Ectodermal cell (in vitro differentiated cells): ENCODE results near the gene PLOD2.
A peak's percentile ranks its signal among the peaks of the same experiment; 100 is the strongest.

ENCODE experiments used
- H3K27ac ChIP-seq: 2 replicates; pipeline ENCODE4 v1.7.0; 2013; ENCODE audit warnings: mild to moderate bottlenecking, low read depth, low read length; ENCODE audit not compliant: insufficient read depth, poor library complexity, severe bottlenecking
- H3K27me3 ChIP-seq: 2 replicates; pipeline ENCODE4 v1.7.0; 2013; ENCODE audit warnings: mild to moderate bottlenecking, low read length; ENCODE audit not compliant: insufficient read depth, control insufficient read depth, poor library complexity, severe bottlenecking
- H3K36me3 ChIP-seq: one replicate; pipeline ENCODE4 v1.7.0; 2013; ENCODE audit warnings: low read length; ENCODE audit not compliant: control insufficient read depth, insufficient read depth
- H3K4me1 ChIP-seq: one replicate; pipeline ENCODE4 v1.7.0; 2013; ENCODE audit warnings: low read length; ENCODE audit not compliant: control insufficient read depth, insufficient read depth
- H3K4me3 ChIP-seq: 2 replicates; pipeline ENCODE4 v1.7.0; 2013; ENCODE audit warnings: low read depth, low read length, control low read depth; ENCODE audit not compliant: insufficient read depth
- H3K9me3 ChIP-seq: 2 replicates; pipeline ENCODE4 v1.7.0; 2013; ENCODE audit warnings: mild to moderate bottlenecking, low read length, moderate library complexity; ENCODE audit not compliant: control insufficient read depth
- WGBS, 2 experiments: methylation state at CpG; one replicate each; pipeline ENCODE4 v1.1.7; 2013; ENCODE audit warnings: missing lambda C conversion rate in 2 of 2; 5-methylcytosine and 5-hydroxymethylcytosine counted together

PLOD2 gene

DNA sequence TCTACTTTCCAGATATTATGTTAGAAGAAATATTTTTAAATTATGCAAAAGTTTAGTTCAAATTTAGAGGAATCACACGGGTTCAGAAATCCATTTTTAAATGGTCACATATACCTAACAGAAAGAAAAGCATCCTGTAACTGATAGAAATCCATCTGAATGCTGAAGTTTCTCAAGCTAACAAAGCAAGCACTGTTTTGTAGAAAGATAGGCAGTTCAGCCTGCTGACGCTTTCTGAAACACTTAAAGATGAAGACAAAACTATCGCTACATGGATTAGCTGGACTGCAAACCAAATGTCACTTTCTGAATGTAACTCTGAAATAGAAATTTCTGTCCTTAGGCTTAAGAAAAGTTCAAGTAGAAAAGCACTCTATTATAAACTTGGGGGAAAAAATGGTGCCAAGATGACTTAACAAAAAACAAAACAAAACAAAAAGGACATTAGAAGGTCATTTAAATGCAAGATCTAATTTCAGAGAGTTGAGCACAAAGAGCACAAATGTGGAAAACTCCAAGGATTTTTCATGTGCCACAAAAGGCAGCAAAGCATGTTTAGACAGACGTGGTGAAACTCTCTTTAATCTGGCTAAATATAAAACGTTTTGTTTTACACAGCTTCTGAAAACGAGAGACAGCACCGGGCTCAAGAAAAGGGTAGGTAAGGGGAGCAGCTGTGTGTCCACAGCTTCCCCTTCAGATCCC lies 1.2 kb downstream of the PLOD2 start:
- WGBS, 2 experiments, result 25 to 26% methylated on average over 6 to 7 of the region's 7 CpGs
- Histone ChIP-seq H3K27ac (no peak overlapping the region), H3K4me1 (no peaks in the 10 kb centered on the region)

DNA sequence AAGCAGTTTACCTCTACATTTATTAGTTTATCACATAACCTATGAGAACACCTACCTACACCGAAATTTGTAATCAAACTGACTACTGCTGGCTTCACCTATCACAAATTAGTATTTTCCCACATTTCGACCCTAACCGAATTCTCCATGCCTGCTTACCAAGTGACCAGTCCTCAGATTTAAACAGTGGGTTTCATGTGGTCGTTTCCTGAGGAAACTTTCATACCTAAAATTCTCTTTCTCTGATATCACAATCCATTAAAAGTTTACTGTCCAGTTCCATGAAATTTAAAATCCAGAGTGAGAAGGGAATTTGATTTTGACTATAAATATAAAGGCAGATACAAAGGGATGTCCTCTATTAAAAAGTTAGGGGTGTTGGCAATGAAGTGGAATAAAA lies 1.9 kb downstream of the PLOD2 start:
- Histone ChIP-seq H3K4me1 (no peaks in the 10 kb centered on the region), H3K36me3 (no peaks in the 10 kb centered on the region), H3K4me3 (no peak overlapping the region), H3K9me3 (no peaks in the 10 kb centered on the region), H3K27ac (no peak overlapping the region), H3K27me3 (peaks cover 15% of the 10 kb centered on the region)
- WGBS, 2 experiments, result 92 to 95% methylated on average over 4 of the region's 4 CpGs

More for the DNA sequence above, 1.2 kb downstream of the PLOD2 start:
- Histone ChIP-seq H3K27me3 (peaks cover 15% of the 10 kb centered on the region), H3K4me3 (peak overlapping the region; percentile 65), H3K9me3 (no peaks in the 10 kb centered on the region), H3K36me3 (no peaks in the 10 kb centered on the region)

DNA sequence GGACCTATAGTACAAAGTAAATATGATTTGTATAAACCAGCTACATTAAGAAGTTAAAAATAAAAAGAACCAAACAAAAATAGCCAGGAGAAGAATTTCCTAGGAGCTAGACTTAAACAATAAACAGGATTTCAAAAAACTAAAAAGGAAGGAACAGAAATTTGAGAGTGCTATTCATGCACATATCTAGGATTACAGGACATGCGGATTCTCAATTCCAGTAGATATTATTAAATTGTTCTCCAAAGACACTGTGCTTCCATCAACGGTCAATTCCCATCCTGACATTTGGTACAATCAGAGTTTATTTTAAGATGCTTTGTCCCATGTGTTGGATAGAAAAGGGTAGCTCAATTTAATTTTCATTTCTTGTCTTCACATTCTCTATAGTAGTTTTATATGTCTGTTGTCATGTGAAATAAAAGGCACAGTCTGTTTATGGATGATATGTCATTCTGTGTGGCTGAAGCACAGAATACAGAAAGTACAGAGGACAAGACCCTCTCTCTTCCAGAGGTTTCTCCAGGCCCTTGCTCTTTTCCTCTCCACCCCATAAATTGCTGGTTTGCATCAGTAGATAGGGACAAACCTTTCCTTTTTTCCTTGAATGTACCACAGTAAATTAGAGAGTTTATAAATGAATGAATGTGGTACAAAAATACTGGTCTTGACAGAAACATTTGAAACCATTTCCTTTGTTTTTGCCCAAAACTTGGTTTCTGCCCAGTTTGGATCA lies 3.5 kb downstream of the PLOD2 start:
- WGBS, 2 experiments, result 91 to 100% methylated on average over 2 of the region's 2 CpGs
- Histone ChIP-seq H3K9me3 (no peaks in the 10 kb centered on the region), H3K4me3 (no peak overlapping the region), H3K27ac (no peak overlapping the region), H3K4me1 (no peaks in the 10 kb centered on the region), H3K27me3 (peaks cover 15% of the 10 kb centered on the region), H3K36me3 (no peaks in the 10 kb centered on the region)

DNA sequence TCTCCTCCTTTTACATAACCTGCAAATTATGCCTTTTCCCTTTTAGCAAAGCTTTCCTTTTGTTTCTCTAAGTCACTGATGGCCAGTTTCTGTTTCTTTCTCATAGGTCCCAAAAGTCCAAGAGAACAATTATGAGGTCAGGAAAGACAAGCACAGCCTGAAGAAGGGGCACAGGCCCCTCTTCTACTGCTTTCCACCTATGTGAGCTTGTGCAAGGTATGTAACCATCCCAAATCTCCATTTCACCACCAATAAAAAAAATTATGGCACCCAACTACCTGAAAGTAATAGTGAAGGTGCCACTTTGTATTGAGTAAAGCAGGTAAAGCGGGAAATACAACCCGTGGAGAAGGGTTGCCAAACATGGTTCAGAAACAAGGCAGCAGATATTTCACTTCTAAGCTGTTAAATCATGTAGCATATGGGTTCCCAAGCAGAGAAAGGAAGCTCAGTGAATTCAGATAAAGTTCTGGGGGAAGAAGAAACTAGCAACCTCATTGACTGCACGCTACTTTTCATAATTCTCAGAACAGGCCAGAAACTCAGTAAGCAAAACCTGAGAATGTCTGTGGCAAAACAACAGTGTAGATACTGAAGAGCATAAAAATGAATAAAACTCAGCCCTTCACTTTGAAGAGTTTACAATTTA lies 4.2 kb downstream of the PLOD2 start:
- 89 to 90% methylated on average over 3 of the region's 3 CpGs for WGBS, 2 experiments
- H3K4me1 ChIP-seq, result no peaks in the 10 kb centered on the region
- H3K9me3 ChIP-seq, result no peaks in the 10 kb centered on the region
- no peak overlapping the region for H3K4me3 ChIP-seq
- H3K27me3 ChIP-seq, result peaks cover 12% of the 10 kb centered on the region
- no peaks in the 10 kb centered on the region for H3K36me3 ChIP-seq
- H3K27ac ChIP-seq, result no peak overlapping the region

DNA sequence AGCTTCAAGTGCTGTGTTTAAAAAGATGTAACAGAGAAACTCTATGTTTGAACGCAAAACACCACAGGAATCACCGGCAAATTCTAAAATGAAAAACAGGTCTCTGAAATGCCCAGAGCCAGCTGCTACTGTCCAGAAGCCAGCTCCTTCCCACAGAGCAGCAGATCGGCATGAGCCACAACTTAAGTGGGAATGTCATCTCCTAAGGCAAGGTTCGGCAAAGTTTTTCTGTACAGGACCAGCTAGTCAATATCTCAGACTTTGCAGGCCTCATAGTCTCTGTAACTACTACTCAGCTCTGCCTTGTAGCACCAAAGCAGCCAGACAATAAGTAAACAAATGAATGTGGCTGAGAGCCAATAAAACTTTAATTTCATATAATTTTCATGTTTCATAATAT lies 4.9 kb downstream of the PLOD2 start:
- Histone ChIP-seq H3K4me1 (no peaks in the 10 kb centered on the region), H3K9me3 (no peaks in the 10 kb centered on the region), H3K36me3 (no peaks in the 10 kb centered on the region), H3K27ac (no peak overlapping the region), H3K4me3 (no peak overlapping the region), H3K27me3 (peaks cover 5% of the 10 kb centered on the region)
- 92 to 96% methylated on average over 4 of the region's 4 CpGs for WGBS, 2 experiments

DNA sequence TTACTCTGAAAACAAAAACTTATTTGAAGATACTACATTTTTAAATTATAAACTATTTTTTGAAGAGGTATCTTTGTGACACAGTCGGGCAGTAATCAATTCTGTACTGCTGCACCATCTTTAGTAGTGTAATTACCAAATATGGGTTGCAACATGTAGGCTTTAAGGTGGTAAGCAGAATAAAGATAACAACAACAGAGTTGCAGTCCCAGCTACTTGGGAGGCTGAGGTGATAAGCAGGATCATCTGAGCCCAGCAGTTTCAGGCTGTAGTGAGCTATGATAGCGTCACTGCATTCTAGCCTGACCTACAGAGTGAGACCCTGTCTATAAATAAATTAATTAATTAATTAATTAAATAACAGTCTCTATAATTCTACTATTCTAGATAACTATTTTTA lies 6.0 kb downstream of the PLOD2 start:
- Histone ChIP-seq H3K4me3 (no peak overlapping the region), H3K4me1 (no peaks in the 10 kb centered on the region), H3K27me3 (no peaks in the 10 kb centered on the region), H3K36me3 (no peaks in the 10 kb centered on the region), H3K27ac (no peak overlapping the region), H3K9me3 (no peaks in the 10 kb centered on the region)
- WGBS, 2 experiments, result 82 to 94% methylated on average over 2 of the region's 2 CpGs

DNA sequence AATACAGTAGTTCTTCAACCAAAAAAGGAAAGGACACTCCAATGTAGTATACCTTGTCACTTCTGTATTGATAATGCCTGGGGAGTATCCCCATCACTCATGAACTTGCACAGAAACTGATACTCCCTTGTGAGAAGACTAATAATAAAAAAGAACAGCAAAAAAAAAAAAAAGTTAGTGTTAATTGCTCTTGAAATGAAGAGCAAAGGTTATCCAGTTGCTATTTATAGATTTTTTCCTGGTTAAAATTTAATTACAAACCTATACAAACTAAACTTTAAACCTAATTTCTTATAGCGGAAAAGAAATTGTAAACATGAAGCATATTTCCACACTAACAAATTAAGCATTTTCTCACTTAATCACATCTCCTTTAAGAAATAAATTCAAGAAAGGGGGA lies 6.7 kb downstream of the PLOD2 start:
- Histone ChIP-seq H3K36me3 (no peaks in the 10 kb centered on the region), H3K27me3 (no peaks in the 10 kb centered on the region), H3K4me3 (no peak overlapping the region), H3K27ac (no peak overlapping the region), H3K4me1 (no peaks in the 10 kb centered on the region), H3K9me3 (no peaks in the 10 kb centered on the region)
- 100% methylated on average over 1 of the region's 1 CpG; no CpG with 5 or more reads in 1 of the 2 experiments for WGBS, 2 experiments

DNA sequence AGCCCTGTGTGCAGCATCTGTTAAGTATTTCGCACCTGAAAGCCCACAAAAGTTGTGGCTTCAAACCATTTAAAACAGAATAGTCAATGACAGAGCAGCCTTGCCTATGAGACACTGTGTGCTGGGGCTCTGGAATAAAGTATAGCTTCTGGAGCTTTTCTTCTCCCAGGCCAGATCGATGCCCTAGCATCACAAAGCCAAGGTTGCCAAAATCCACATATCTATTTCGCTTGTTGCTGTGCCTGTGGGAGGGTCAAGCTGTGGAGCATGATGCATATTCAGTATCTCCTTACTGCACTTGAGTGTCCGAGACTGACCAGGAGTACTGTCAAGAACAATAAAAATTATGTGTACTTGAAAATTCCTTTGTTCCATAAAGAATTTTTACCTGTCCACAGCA lies 7.6 kb downstream of the PLOD2 start:
- 92 to 93% methylated on average over 2 to 3 of the region's 4 CpGs for WGBS, 2 experiments
- H3K36me3 ChIP-seq, result no peaks in the 10 kb centered on the region
- no peak overlapping the region for H3K27ac ChIP-seq
- H3K4me1 ChIP-seq, result no peaks in the 10 kb centered on the region
- no peaks in the 10 kb centered on the region for H3K27me3 ChIP-seq
- H3K9me3 ChIP-seq, result no peaks in the 10 kb centered on the region
- no peak overlapping the region for H3K4me3 ChIP-seq

DNA sequence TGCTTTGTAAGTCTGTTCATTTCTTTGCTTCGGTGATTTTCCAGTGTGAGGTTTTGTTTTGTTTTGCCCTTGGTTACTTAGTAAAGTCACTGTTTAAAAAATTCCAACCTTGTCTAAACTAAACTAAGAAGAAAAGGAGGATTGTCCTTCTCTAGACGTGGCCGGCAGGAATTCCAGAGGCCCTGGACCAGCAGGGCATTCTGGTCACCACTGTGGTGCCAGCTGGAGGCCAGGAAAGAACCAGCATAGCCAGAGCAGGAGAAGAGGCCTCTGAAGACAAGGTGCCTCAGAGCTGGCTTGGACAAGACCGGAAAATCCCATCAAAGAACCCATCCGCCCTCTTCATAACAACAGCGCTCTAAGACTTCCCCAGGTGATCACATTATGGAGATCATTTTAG lies 8.2 kb downstream of the PLOD2 start:
- Histone ChIP-seq H3K4me3 (no peak overlapping the region), H3K27ac (no peak overlapping the region), H3K27me3 (no peaks in the 10 kb centered on the region), H3K9me3 (no peaks in the 10 kb centered on the region), H3K36me3 (no peaks in the 10 kb centered on the region), H3K4me1 (no peaks in the 10 kb centered on the region)
- 76 to 77% methylated on average over 6 of the region's 6 CpGs for WGBS, 2 experiments

DNA sequence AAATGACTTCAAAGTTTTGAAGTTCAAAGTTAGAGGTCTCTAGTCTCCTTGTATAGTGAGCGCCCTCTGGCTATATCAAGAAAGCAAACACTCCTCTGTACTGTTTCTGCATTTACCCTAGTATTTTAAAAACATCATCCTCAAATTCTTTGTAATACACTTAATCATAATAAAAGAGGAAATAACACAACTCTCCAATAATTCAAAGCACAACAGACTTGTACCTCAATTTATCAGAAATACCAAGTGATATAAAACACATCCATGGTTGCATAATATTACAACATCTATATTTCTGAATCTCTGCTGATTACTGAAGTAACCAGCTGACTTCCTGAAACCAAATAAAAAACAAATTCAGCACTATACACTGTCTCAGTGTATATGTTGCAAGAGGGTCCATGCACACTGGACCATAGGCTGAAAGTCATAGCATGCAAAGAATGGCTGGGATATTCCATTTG lies 12.5 kb downstream of the PLOD2 start:
- no peaks in the 10 kb centered on the region for H3K9me3 ChIP-seq
- no peaks in the 10 kb centered on the region for H3K4me1 ChIP-seq
- H3K27me3 ChIP-seq, result no peaks in the 10 kb centered on the region
- 95 to 100% methylated on average over 1 of the region's 1 CpG for WGBS, 2 experiments
- no peak overlapping the region for H3K27ac ChIP-seq
- H3K36me3 ChIP-seq, result no peaks in the 10 kb centered on the region
- no peak overlapping the region for H3K4me3 ChIP-seq
